Neural cell (in vitro differentiated cells): ENCODE results near the gene RUNDC3A. TPM values are rescaled to one million over a fixed set of nuclear protein-coding genes. Genes with fewer than 3 reads are reported as not detected.

Source experiments
- H2AFZ ChIP-seq: fragments of 200-600, 300-800 bp; sonication (generic), shearing (Covaris generic); 2 replicates; pipeline ENCODE4 v1.6.0; 2014; ENCODE audit warnings: low read depth, mild to moderate bottlenecking, antibody characterized with exemption, low read length, moderate library complexity
- H3F3A ChIP-seq: fragments of 200-600 bp; shearing (Covaris generic); 2 replicates; pipeline ENCODE4 v1.6.1; 2016; ENCODE audit warnings: mild to moderate bottlenecking, moderate library complexity, mixed read lengths, antibody characterized with exemption, low read length; ENCODE audit not compliant: insufficient read depth, poor library complexity, severe bottlenecking
- H3K27ac ChIP-seq: fragments of 200-600, 300-800 bp; sonication (generic), shearing (Covaris generic); 2 replicates; pipeline ENCODE4 v1.5.1; 2014; ENCODE audit warnings: mild to moderate bottlenecking, low read length, moderate library complexity
- H3K27me3 ChIP-seq: fragments of 300-800, 200-600 bp; sonication (generic), shearing (Covaris generic); 2 replicates; pipeline ENCODE4 v1.6.0; 2014; ENCODE audit warnings: mild to moderate bottlenecking, low read depth, low read length, moderate library complexity; ENCODE audit not compliant: insufficient read depth
- H3K36me3 ChIP-seq: fragments of 300-800, 200-600 bp; sonication (generic), shearing (Covaris generic); 2 replicates; pipeline ENCODE4 v1.5.1; 2014; ENCODE audit warnings: mild to moderate bottlenecking, antibody characterized with exemption, low read length, moderate library complexity; ENCODE audit not compliant: insufficient read depth
- H3K4me2 ChIP-seq: fragments of 300-800, 200-600 bp; sonication (generic), shearing (Covaris generic); 2 replicates; pipeline ENCODE4 v1.6.0; 2014; ENCODE audit warnings: mild to moderate bottlenecking, low read length
- H3K4me3 ChIP-seq: fragments of 300-800, 200-600 bp; sonication (generic), shearing (Covaris generic); 2 replicates; pipeline ENCODE4 v1.5.1; 2014; ENCODE audit warnings: mild to moderate bottlenecking, low read length, moderate library complexity
- H3K79me2 ChIP-seq: fragments of 200-600 bp; shearing (Covaris generic); replicated peaks from 2 replicates; pipeline ENCODE4 v1.6.0; 2014; ENCODE audit warnings: mild to moderate bottlenecking, low read length, moderate library complexity; ENCODE audit not compliant: insufficient read depth
- H3K9ac ChIP-seq: fragments of 300-800, 200-600 bp; sonication (generic), shearing (Covaris generic); 2 replicates; pipeline ENCODE4 v1.6.1; 2016; ENCODE audit warnings: mild to moderate bottlenecking, low read length, mixed read lengths
- H3K9me2 ChIP-seq: fragments of 200-600 bp; shearing (Covaris generic); 2 replicates; pipeline ENCODE4 v1.6.1; 2016; ENCODE audit warnings: mild to moderate bottlenecking, low read length, mixed read lengths; ENCODE audit not compliant: insufficient read depth
- H3K9me3 ChIP-seq: fragments of 200-600, 300-800 bp; sonication (generic), shearing (Covaris generic); 2 replicates; pipeline ENCODE4 v1.6.1; 2016; ENCODE audit warnings: mild to moderate bottlenecking, mixed run types, low read length, moderate library complexity, mixed read lengths
- H4K20me1 ChIP-seq: fragments of 200-600 bp; shearing (Covaris generic); 2 replicates; pipeline ENCODE4 v1.6.1; 2016; ENCODE audit warnings: mild to moderate bottlenecking, mixed run types; ENCODE audit not compliant: insufficient read depth
- CTCF ChIP-seq: fragments of 450-650 bp; IDR thresholded peaks from 2 replicates; pipeline ENCODE4 v1.5.1; 2014; ENCODE audit warnings: antibody characterized with exemption, mild to moderate bottlenecking, moderate library complexity; ENCODE audit not compliant: poor library complexity, severe bottlenecking
- EP300 ChIP-seq: fragments of 450-650 bp; conservative IDR thresholded peaks from 2 replicates; pipeline ENCODE4 v1.6.1; 2014; ENCODE audit warnings: antibody characterized with exemption, mild to moderate bottlenecking, moderate library complexity; ENCODE audit not compliant: poor library complexity, severe bottlenecking
- EZH2 ChIP-seq: fragments of 200-600, 300-800 bp; shearing (Covaris generic), sonication (generic); IDR thresholded peaks from 2 replicates; pipeline ENCODE4 v1.6.1; 2014; ENCODE audit warnings: antibody characterized with exemption, low read length, borderline replicate concordance, mild to moderate bottlenecking; ENCODE audit not compliant: insufficient read depth, poor library complexity, severe bottlenecking
- MXI1 ChIP-seq: fragments of 450-650 bp; conservative IDR thresholded peaks from 2 replicates; pipeline ENCODE4 v1.6.1; 2014; ENCODE audit warnings: antibody characterized with exemption, mild to moderate bottlenecking; ENCODE audit not compliant: poor library complexity, severe bottlenecking
- POLR2AphosphoS5 ChIP-seq: IDR thresholded peaks from 2 replicates; pipeline ENCODE4 v1.6.1; 2012
- RAD21 ChIP-seq: fragments of 450-650 bp; conservative IDR thresholded peaks from 2 replicates; pipeline ENCODE4 v1.6.1; 2014; ENCODE audit warnings: antibody characterized with exemption, mild to moderate bottlenecking, moderate library complexity
- REST ChIP-seq: IDR thresholded peaks from 2 replicates; pipeline ENCODE4 v1.6.1; 2012; ENCODE audit warnings: borderline replicate concordance
- SMC3 ChIP-seq: fragments of 450-650 bp; conservative IDR thresholded peaks from 2 replicates; pipeline ENCODE4 v1.6.1; 2014; ENCODE audit warnings: antibody characterized with exemption, mild to moderate bottlenecking, moderate library complexity; ENCODE audit not compliant: poor library complexity
- TAF1 ChIP-seq: IDR thresholded peaks from 2 replicates; pipeline ENCODE4 v1.6.1; 2012; ENCODE audit warnings: low read depth
- polyA plus RNA-seq: library from polyadenylated mRNA; depleted of rRNA; stranded (reverse); fragments of >200 nt; gene quantifications from 2 replicates; pipeline ENCODE4 v1.2.3, GENCODE V29; 2014

RUNDC3A gene
- polyA plus RNA-seq, 1 donor from 2014 or later, result 279 TPM

GRCh38 chr17:44334315-44334714, 25.9 kb downstream of the RUNDC3A start:
- TF ChIP-seq POLR2AphosphoS5, result no peak
- TF ChIP-seq REST, result no peak
- TF ChIP-seq EZH2, result no peak
- no peak for TF ChIP-seq MXI1
- TF ChIP-seq TAF1, result no peak

GRCh38 chr17:44334727-44335126, 26.3 kb downstream of the RUNDC3A start:
- no peaks in the 10 kb centered on the region for H3F3A ChIP-seq
- H4K20me1 ChIP-seq, result no peaks in the 10 kb centered on the region
- no peak overlapping the region for H2AFZ ChIP-seq
- H3K4me3 ChIP-seq, result no peak overlapping the region
- H3K9me3 ChIP-seq, result no peaks in the 10 kb centered on the region
- H3K4me2 ChIP-seq, result no peak overlapping the region
- no peak for TF ChIP-seq SMC3
- no peak for TF ChIP-seq EZH2
- no peak for TF ChIP-seq EP300
- no peak for TF ChIP-seq CTCF
- no peak for TF ChIP-seq MXI1
- TF ChIP-seq POLR2AphosphoS5, result no peak
- TF ChIP-seq TAF1, result no peak
- TF ChIP-seq REST, result no peak
- no peak for TF ChIP-seq RAD21
- H3K9me2 ChIP-seq, result no peaks in the 10 kb centered on the region
- H3K36me3 ChIP-seq, result no peaks in the 10 kb centered on the region
- no peak overlapping the region for H3K27ac ChIP-seq
- no peaks in the 10 kb centered on the region for H3K79me2 ChIP-seq
- H3K9ac ChIP-seq, result no peak overlapping the region
- peaks cover 4% of the 10 kb centered on the region for H3K27me3 ChIP-seq

More at GRCh38 chr17:44334315-44334714, 25.9 kb downstream of the RUNDC3A start:
- Histone ChIP-seq H3K4me3 (no peak overlapping the region), H2AFZ (no peak overlapping the region), H3F3A (no peaks in the 10 kb centered on the region), H3K27me3 (peaks cover 4% of the 10 kb centered on the region), H3K9me3 (no peaks in the 10 kb centered on the region), H3K9me2 (no peaks in the 10 kb centered on the region), H4K20me1 (no peaks in the 10 kb centered on the region), H3K9ac (no peak overlapping the region), H3K79me2 (no peaks in the 10 kb centered on the region), H3K4me2 (no peak overlapping the region), H3K36me3 (no peaks in the 10 kb centered on the region), H3K27ac (no peak overlapping the region)
